Karpas-422 (cell line): Measurements from ENCODE around the gene SVIL. TPM values are rescaled to one million over a fixed set of nuclear protein-coding genes. Genes with fewer than 3 reads are reported as not detected.
"Not testable (repeated sequence)": the region's sequence is repeated elsewhere in the genome, so short reads cannot be mapped to it uniquely, and the experiment has no call there.

ENCODE experiments used
- DNase-seq: peaks from one replicate; pipeline ENCODE4 v3.0.0-alpha.2; 2015
- H2AFZ ChIP-seq: fragments of 200-600 bp; sonication (generic); 2 replicates; pipeline ENCODE4 v1.6.1; 2014; ENCODE audit warnings: antibody characterized with exemption, low read length, mixed read lengths
- H3K27ac ChIP-seq: fragments of 200-600 bp; sonication (generic); 2 replicates; pipeline ENCODE4 v1.5.1; 2014; ENCODE audit warnings: mild to moderate bottlenecking, low read length, moderate library complexity
- H3K27me3 ChIP-seq: fragments of 200-600 bp; sonication (generic); 2 replicates; pipeline ENCODE4 v1.6.1; 2014; ENCODE audit warnings: low read length, mixed read lengths
- H3K36me3 ChIP-seq: fragments of 200-600 bp; sonication (generic); 2 replicates; pipeline ENCODE4 v1.6.1; 2014; ENCODE audit warnings: low read length, mixed read lengths; ENCODE audit not compliant: insufficient read depth
- H3K4me1 ChIP-seq: fragments of 200-600 bp; sonication (generic); 2 replicates; pipeline ENCODE4 v1.6.1; 2014; ENCODE audit warnings: mild to moderate bottlenecking, low read length, mixed read lengths
- H3K4me2 ChIP-seq: fragments of 200-600 bp; sonication (generic); 2 replicates; pipeline ENCODE4 v1.6.1; 2014; ENCODE audit warnings: low read length, low read depth, mild to moderate bottlenecking; ENCODE audit not compliant: poor library complexity, severe bottlenecking
- H3K4me3 ChIP-seq: fragments of 200-600 bp; sonication (generic); 2 replicates; pipeline ENCODE4 v1.5.1; 2014; ENCODE audit warnings: mild to moderate bottlenecking, antibody characterized with exemption, low read length, mixed read lengths
- H3K79me2 ChIP-seq: fragments of 200-600 bp; sonication (generic); 2 replicates; pipeline ENCODE4 v1.6.1; 2014; ENCODE audit warnings: mild to moderate bottlenecking, low read length, mixed read lengths
- H3K9ac ChIP-seq: fragments of 200-600 bp; sonication (generic); 2 replicates; pipeline ENCODE4 v1.6.0; 2014; ENCODE audit warnings: low read length
- H3K9me2 ChIP-seq: fragments of 200-600 bp; sonication (generic), shearing (Covaris generic); replicated peaks from 2 replicates; pipeline ENCODE4 v1.6.0; 2014; ENCODE audit warnings: mild to moderate bottlenecking, low read length, moderate library complexity; ENCODE audit not compliant: insufficient read depth
- H3K9me3 ChIP-seq: fragments of 300-700, 200-600 bp; sonication (generic); 2 replicates; pipeline ENCODE4 v1.6.1; 2014; ENCODE audit warnings: low read length, mixed read lengths
- H4K20me1 ChIP-seq: fragments of 200-600 bp; sonication (generic); 2 replicates; pipeline ENCODE4 v1.6.1; 2014; ENCODE audit warnings: mild to moderate bottlenecking, antibody characterized with exemption, low read length, low read depth; ENCODE audit not compliant: insufficient read depth
- total RNA-seq: library from RNA; depleted of rRNA; stranded (reverse); fragments of >200 nt; shearing (Covaris generic); gene quantifications from 2 replicates; pipeline ENCODE4 v1.2.3, GENCODE V29; 2014; ENCODE audit warnings: low replicate concordance

The SVIL gene
- total RNA-seq, 1 experiment from 2014 or later, result not detected

DNA sequence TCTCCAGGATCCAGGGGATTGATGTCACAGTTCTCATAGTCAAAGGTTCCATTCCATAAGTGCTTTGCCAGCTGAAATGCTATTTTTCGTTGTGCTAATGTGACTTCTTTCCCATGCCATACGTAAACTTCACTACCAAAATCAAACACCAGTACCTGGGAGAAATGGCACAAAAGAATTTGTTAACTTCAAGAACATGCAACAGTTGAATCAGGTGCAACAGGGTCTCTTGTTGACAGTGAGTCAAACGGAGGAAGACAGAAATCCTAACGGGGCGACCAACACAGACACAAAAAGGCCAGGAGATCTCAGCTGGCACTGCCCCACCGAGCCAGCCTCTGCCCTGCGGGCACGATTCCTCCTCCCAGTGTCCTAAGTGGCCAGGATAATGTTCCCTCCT, 150.1 kb downstream of the SVIL start:
- not testable (repeated sequence) for H2AFZ ChIP-seq

DNA sequence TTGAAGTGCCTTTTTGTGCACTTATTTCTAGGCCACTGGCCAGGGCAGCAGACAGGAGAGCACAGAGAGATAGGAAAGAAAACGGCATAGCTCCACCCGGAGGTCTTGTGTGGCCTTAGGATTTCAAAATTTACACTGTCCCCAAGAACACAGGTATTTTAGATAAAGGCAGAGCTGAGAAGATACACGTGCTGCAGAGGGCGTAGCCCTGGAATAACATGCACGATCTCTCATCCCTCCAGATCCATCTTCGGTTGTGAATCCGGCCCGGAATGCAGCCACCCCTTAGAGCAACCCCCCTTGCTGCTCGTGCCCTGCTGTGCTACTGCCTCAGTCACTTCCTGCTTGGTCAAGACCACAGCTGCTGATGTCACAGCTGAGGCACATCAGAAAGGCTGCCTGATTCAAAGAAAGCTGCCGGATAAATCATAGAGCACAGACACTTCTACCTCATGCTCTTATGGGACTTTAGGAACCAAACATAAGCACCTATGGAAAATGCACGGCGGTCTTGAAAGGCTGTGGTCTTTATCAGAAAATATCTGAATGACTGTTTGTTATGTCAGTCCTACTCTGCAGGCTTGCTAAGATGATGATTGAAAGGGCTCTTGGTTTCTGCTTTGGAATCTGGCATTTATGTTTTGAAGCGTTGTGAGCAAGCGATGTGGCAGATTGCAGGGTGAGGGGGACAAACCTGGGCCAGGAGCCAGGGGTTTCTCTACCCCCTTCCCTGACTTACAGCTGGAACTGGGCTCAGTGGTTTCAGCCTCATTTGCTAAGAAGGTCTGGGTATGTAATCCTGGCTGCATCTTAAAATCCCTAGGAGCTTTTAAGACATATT, 152.0 kb downstream of the SVIL start:
- Histone ChIP-seq H3K9ac (no peak overlapping the region), H3K27me3 (no peaks in the 10 kb centered on the region), H3K4me2 (no peak overlapping the region), H3K27ac (no peak overlapping the region), H3K9me3 (no peaks in the 10 kb centered on the region), H3K9me2 (no peaks in the 10 kb centered on the region), H3K36me3 (no peaks in the 10 kb centered on the region), H3K4me3 (no peak overlapping the region), H2AFZ (no peak overlapping the region), H3K4me1 (no peaks in the 10 kb centered on the region; the same call in 1 of the 2 replicates), H4K20me1 (no peaks in the 10 kb centered on the region), H3K79me2 (no peaks in the 10 kb centered on the region)
- no peak for DNase-seq

More for the DNA sequence above, 150.1 kb downstream of the SVIL start:
- H3K4me1 ChIP-seq, H4K20me1 ChIP-seq, H3K9ac ChIP-seq, H3K36me3 ChIP-seq, DNase-seq, H3K4me2 ChIP-seq, H3K27me3 ChIP-seq, H3K27ac ChIP-seq, H3K79me2 ChIP-seq, H3K9me2 ChIP-seq, H3K4me3 ChIP-seq, H3K9me3 ChIP-seq: not testable (repeated sequence)

DNA sequence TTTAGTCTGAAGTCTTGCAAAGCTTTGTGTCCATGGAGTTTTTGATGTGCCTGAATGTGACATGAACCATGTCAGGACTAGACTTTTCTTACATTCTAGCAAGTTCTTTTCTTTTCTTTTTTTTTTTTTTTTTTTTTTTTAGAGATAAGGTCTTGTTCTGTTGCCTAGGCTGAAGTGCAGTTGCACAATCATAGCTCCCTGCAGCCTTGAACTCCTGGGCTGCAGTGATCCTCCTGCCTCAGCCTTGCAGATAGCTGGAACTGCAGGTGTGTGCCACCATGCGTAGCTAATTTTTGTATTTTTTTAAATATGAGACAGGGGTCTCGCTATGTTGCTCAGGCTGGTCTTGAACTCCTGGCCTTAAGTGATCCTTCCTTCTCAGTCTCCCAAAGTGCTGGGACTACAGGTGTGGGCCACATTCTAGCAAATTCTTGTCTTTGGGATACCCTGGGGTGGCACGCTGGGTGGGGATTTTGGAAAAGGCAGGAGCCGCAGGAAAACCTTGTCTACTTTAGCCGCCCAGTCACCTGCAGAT, 152.8 kb downstream of the SVIL start:
- H3K4me1 ChIP-seq, result no peaks in the 10 kb centered on the region; the same call in 1 of the 2 replicates
- no peak for DNase-seq
- no peak overlapping the region for H2AFZ ChIP-seq
- no peak overlapping the region for H3K4me2 ChIP-seq
- H3K27ac ChIP-seq, result no peak overlapping the region
- H3K9ac ChIP-seq, result no peak overlapping the region
- H3K79me2 ChIP-seq, result no peaks in the 10 kb centered on the region
- H3K9me3 ChIP-seq, result no peaks in the 10 kb centered on the region
- no peaks in the 10 kb centered on the region for H4K20me1 ChIP-seq
- no peaks in the 10 kb centered on the region for H3K36me3 ChIP-seq
- no peak overlapping the region for H3K4me3 ChIP-seq
- no peaks in the 10 kb centered on the region for H3K9me2 ChIP-seq
- no peaks in the 10 kb centered on the region for H3K27me3 ChIP-seq

DNA sequence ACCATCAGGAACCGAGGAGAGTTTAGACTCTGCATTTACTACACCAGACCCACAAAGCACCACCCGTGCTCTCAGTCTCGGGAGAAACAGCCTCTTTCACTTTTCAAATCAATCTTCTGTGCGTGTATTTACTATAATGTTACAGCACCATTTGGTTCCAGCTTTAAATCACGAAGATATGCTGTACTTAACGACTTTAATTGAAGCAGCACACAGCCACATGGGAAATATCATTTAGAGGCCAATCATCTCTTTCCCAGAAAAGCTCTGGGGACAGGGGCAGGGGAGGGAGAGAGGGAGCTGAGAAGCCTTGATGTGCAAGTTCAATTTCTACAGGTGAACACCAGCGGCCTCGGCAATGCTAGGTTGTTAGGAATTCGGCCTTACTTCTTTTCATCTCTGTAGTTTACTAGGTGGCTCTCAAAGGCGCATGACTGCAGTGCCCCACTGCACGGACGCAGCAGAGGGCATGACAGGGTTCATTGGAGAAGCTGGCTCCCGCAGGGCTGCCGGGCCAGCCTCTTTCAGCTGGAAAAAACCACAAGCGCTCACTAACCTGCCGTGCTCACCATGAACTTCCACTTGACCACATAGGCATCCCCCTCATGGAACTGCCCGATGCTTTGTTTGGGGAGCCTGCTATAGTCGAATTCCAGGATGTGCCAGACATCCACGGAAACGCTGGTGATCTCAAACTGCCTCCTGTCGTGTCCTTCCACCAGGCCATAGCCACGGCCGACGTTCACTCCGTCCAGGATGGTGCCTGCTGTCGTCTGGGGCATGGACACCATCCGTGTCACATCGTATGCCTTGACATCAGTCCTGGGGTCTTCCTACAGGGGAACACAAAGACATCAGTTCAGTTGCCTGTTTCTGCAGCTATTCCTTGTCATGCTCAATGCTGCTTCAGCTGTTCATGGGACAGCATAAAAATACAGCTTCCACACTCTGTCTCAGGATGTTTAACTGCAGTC, 154.5 kb downstream of the SVIL start:
- no peak overlapping the region for H2AFZ ChIP-seq
- no peak overlapping the region for H3K4me3 ChIP-seq
- no peak overlapping the region for H3K4me2 ChIP-seq
- H3K9me2 ChIP-seq, result no peaks in the 10 kb centered on the region
- H4K20me1 ChIP-seq, result no peaks in the 10 kb centered on the region
- no peak overlapping the region for H3K9ac ChIP-seq
- no peaks in the 10 kb centered on the region for H3K27me3 ChIP-seq
- no peak for DNase-seq
- no peak overlapping the region for H3K27ac ChIP-seq
- H3K36me3 ChIP-seq, result no peaks in the 10 kb centered on the region
- no peaks in the 10 kb centered on the region; the same call in 1 of the 2 replicates for H3K4me1 ChIP-seq
- no peaks in the 10 kb centered on the region for H3K79me2 ChIP-seq
- no peaks in the 10 kb centered on the region for H3K9me3 ChIP-seq

DNA sequence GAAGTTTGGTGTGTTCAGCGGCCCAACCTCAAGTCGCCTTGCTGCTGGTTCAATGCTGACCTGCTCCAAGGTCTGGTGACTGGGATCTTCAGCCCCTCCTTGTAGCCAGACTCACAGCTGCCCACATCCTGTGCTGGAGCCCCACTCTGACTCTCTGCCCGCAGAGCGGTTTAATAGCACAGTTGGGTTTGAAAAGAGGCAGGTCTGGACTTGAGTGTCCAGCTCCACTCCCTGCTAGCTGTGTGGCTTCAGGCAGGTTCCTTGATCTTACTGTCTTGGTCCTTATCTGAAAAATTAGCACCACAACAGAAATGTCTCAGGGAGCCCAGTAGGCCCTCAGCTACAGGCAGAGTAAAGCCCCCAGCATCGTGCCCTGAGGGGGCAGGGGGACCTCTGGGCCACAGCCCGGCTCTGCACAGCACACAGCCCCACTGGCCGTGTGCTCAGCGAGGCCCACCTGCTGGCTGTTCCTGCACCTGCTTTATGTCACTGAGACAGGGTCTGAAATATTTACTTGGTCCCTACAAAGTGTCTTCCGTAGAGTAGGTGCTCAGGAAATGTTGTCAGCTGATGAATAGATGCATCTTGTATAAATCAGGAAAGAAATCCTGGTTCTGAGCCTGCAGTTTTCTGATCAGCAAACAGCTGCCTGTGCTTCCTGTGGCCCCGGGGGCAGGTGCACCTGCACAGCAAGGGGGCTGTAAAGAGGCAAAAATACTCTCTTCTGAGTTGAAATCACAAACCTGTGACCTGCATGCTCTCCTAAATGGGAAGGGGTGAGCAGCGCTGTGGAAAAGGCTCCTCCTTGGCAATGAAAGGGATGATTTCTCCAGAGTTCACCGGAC, 155.5 kb downstream of the SVIL start:
- no peaks in the 10 kb centered on the region for H3K36me3 ChIP-seq
- no peaks in the 10 kb centered on the region for H3K9me3 ChIP-seq
- no peak overlapping the region for H3K4me2 ChIP-seq
- H3K27me3 ChIP-seq, result no peaks in the 10 kb centered on the region
- H2AFZ ChIP-seq, result no peak overlapping the region
- no peaks in the 10 kb centered on the region for H3K9me2 ChIP-seq
- DNase-seq, result no peak
- H3K79me2 ChIP-seq, result no peaks in the 10 kb centered on the region
- H3K4me3 ChIP-seq, result no peak overlapping the region
- no peak overlapping the region for H3K9ac ChIP-seq
- H3K4me1 ChIP-seq, result no peaks in the 10 kb centered on the region; the same call in 1 of the 2 replicates
- no peaks in the 10 kb centered on the region for H4K20me1 ChIP-seq
- no peak overlapping the region for H3K27ac ChIP-seq

DNA sequence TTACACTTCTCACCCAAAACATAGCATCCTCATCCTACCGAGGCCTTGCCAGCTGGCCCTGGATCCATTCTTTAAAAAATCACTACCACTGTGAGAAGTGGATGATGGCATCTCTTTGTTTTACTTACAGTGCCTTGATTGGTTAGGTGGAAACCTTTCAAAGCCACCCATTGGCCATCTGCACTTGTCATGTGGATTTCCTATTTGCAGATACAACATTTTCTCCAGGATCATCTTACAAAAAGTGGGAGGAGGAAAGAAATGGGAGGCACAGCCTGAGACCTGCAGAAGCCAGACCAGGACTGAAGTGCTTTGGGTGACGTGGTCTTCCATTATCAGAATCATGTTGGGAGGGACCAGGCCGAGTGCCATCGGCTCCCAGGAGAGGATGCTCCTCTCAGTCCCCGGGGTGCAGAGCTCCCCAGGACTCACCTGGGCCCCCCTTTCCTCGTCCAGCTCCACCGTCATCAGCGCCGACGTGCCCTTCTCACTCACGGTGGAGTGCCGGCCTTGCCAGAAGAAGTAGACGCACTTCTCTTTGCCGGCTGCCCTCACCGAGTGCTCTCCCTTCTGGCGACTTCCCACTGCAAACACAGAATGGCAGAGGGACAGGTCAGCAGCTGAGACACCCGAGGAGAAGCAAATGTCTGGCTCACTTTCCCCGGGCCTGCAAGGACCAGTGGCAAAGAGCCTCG, 161.2 kb downstream of the SVIL start:
- DNase-seq, result no peak
- Histone ChIP-seq H3K36me3 (no peaks in the 10 kb centered on the region), H3K4me1 (no peaks in the 10 kb centered on the region), H3K9ac (no peak overlapping the region), H3K9me2 (no peaks in the 10 kb centered on the region), H3K27me3 (no peaks in the 10 kb centered on the region), H4K20me1 (no peaks in the 10 kb centered on the region), H2AFZ (no peak overlapping the region), H3K79me2 (no peaks in the 10 kb centered on the region), H3K27ac (no peak overlapping the region), H3K9me3 (no peaks in the 10 kb centered on the region), H3K4me3 (no peak overlapping the region), H3K4me2 (no peak overlapping the region)

DNA sequence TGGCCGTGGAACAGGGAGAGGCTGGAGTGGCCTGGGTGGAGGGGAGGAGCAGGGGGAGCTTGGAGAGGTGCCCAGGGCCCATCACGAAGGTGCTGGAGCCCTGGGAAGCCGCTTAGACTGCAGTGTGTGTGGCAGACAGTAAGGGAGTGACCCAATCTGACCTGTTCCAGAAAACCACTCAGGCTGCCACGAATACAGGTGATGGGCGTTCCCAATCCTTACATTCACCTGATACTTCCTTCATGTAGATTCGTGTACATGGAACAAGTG, 161.7 kb downstream of the SVIL start:
- Histone ChIP-seq H3K27ac (no peak overlapping the region), H3K9ac (no peak overlapping the region), H3K9me3 (no peaks in the 10 kb centered on the region), H3K4me1 (no peaks in the 10 kb centered on the region), H3K9me2 (no peaks in the 10 kb centered on the region), H3K4me2 (no peak overlapping the region), H2AFZ (no peak overlapping the region), H3K4me3 (no peak overlapping the region), H3K27me3 (no peaks in the 10 kb centered on the region), H4K20me1 (no peaks in the 10 kb centered on the region), H3K36me3 (no peaks in the 10 kb centered on the region), H3K79me2 (no peaks in the 10 kb centered on the region)
- no peak for DNase-seq
